Smooth muscle cell of the brain vasculature (primary cell): ENCODE data around the gene FBXW4.

Experiments
- DNase-seq: peaks from one replicate; pipeline ENCODE4 v3.0.0-alpha.2; 2012; ENCODE audit warnings: low read depth, low spot score

FBXW4 gene

DNA sequence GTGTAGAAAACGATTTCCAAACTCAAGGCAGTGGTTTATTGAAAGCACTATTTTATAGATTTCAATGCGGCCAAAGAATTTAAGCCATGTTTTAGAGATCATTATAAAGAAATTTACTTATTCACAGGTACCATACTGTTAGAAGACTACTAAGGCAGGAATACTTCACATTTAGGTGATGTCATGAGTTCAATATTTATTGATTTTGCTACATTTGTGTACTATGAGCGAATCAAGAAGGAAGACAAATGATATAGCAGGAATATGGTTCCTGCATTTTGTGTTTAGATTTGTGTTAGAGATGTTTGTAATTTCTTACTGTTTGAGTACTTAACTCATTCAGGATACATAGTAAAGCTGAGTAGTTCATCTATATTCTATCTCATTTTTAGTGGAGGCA lies 1.7 kb upstream of the FBXW4 start:
- DNase-seq = no peak

DNA sequence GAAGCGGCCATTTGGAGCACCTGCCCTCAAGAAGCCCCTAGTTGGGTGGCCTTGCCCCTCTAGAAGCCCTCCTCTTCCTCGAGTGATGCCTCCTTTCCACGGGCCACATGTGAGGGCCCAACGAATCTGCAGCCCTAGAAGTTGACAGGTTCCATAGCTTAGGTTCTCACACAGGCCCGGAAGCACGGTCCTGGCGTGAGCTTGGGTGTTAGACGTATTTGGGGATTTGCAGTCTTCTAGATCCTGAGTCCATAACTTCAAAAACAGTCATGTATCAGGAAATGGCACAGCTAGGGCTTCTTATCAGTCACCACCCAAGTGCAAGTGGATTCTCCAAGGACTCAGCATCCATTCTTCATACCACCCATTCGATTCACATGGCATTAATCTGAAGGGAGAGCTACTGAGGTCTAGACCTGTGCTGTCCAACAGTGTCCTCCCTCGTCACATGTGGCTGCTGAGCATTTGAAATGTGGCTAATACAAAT lies 477 bp upstream of the FBXW4 start:
- no peak for DNase-seq

DNA sequence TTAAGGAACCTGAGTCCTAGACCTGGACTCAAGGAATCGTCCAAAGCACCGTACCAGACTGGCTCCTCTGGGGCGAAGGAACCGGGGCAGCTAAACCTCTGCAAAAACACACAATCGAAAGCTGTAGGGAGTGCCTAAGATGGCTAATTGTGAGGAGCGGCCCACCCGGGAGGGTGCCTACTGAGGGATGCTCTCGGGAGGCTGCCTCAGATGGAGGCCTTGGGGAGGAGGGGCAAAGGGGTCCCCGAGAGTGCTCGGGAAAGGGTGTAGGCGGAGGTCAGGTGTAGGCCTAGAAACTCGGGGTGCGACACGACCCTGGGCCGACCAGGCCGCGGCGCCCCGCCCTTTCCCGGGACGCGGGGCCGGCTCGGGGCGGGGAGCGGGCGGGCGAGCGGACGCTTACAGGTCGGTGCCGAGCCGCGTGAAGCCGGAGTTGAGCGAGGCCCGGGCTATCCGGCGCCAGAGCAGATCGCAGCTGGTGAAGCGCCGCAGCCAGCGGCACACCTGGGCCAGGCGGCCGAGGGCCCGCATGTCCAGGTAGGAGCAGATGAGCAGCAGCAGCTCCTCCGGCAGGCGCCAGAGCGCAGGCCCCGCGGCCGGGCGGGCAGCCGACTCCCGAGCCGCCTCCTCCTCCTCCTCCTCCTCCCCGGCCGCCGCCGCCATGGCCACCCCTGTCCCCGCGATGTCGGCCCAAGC lies 844 bp downstream of the FBXW4 start:
- no peak for DNase-seq

DNA sequence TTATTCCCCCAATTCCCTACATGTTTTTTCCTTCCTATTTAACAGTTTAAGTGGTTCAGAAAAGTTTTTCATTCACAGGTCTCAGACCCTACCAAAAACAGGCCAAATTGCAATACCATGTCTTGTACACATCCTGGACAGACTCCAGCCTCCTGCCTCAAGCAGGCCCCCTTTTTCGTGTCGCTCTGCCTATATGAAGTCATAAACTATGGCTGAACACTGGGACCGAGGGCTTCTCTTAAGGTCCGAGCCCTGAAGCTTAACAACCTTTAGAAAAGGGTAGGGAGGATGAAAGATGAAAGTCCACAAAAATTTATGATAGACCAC lies 1.4 kb downstream of the FBXW4 start:
- DNase-seq = no peak

DNA sequence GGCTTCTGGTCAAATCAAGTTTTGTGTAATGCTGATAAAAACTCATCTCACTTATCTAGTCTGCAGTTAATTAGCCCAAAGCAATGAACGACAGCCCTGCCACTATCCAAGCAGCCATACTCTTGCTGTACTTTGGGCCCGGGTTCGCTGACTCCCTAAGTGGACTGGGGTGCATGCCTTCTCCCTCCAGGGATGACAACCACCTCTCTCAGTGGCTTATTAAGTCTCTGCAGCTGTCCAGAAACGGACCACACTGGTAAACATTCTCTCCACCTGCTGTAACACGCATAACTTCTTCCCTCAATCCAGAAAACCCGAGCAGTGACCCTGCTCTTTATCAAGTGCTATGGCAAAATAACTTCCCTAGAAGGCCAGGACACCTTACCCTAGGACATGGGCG lies 3.9 kb downstream of the FBXW4 start:
- no peak for DNase-seq

DNA sequence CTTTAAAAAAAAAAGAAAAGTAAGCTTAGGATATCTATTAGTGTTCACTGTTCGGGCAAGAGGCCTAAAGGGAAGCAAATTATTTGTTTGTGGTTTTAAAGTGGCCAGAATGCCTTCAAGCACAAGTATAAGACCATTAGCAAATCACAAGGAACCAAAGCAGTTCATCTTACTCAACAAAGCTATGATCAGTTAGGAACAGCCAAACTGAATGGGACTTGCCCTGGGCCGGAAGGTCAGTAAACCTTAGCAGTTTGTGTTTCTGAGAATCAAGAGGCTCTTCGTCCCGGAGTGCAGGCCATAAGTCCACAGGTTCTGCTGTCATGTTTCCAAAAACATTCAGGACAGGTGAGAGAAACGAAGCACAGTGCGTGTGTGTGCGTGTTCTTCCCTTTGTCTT lies 4.5 kb downstream of the FBXW4 start:
- DNase-seq = no peak

DNA sequence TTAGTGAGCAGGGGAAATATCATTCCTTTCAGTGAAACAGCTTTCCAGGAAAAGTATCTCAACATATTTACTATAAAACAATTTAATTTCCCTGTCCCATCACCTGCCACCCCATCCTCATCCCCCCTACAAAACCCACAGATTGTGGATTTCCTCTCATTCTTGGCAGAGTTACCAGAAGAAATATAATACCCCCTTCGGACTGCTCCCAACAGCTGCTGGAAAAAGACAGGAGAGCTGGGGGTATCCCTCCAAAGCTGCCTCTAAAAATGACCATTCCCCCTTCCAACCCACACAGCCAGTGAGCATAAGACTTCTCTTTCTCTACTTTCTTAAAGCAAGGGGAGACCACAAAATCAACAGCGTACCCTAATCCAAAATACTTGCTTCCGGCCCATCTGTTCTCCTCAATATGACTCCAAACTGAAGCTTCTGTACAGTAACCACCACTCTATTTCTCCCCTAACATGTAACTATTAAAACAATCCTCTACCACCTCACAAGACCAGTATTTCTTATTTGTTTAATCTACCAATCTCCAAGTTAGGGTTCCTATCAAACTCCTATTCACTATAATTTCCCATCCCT lies 7.8 kb downstream of the FBXW4 start:
- DNase-seq = no peak

DNA sequence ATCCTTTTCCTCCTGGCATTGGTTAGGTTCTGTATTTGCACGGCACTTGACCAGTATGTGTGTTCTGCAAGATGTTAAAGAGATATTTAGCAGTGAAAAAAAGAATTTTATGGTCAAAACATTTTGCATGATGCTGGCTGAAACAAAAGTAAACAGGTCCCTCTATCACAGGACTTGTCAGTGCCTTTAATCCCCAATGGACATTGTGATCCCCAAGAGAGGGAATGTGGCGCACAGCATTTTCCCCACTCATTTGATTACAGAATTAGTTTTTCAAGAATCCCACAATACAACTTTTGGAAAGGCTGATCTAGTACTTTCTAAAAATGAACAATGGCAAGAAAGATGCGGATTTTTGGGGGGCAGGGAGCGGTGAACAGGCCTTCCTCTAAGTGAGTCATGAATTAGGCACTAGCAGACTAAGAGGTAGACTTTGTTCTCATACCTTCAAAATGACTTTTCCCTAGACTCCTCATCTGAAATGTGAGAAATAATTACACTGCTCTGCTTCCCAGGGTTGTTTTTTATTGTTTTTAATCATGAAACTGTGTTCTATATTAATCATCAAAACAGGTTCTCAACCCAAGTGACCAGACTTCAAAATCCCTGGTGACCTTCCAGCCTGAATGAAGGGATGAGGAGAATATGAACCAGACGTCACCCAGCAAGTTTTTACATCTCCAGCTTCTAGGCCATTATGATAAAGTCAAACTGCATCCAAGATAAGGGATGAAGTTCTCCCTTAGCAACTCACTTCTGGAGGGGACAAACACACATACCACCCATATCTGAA lies 8.6 kb downstream of the FBXW4 start:
- no peak for DNase-seq

DNA sequence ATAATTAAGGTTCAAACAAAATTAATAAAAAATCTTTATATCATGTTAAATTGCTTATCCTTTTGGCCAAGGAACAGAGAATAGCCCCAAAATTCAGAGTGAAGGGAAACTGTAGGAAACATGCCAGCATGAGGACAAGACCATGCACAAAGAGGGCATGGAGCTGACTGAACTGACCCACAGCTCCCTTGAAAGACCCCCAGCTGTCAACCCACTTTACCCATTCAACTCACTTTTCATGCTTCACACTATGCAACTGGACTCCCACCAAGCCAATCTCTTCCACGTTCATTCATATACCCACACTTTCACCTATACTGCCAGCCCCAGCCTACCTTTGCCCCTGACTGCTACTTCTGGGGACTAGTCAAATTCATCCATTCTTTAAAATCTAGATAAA lies 10.2 kb downstream of the FBXW4 start:
- no peak for DNase-seq

DNA sequence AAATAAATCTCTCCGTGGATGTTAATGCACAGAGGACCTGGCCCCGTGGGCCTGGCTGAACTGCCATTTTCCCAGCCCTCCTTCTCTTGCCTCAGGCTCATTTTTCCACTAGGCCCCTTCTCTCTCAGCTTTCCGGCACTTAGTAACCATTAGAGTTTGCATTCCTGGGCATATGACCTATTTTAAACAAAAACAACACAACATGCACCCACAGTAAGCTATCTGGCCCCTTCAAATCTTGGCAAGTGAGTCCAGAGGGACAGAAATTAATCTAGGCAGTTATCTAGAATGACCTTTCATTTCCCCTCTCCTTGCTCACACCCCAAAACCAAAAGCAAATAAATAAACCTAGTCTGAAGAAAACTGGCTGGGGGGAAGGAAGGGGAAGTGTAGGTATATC lies 11.7 kb downstream of the FBXW4 start:
- DNase-seq = no peak

DNA sequence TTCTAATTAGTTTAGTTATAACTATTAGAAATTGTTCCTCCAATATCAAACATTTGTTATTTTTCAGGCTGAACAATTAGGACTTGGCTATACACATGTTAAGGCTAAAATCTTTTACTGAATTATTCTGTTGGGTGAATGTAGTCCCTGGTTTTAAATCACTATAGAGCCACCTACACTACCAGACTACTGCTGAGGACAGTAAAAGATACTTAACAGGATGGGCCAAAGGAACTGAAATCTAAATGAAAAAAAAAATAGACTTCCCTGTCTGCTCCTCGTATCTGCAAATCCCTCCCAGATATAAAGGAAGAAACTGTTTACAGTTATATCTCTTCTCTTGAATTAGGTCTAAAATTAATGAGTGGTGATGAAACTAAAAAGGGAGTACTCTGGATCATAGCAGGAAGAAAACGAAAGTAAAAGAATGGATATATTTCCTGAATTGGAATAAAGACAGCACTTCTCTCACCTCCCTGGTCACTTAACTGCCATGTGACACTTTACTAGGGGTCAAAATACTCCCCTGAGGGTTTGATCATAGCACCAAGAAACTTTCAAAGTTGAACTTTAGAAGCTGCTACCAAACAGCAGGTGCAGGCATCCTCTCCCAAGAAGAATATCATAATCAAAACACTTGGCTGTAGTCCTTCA lies 12.7 kb downstream of the FBXW4 start:
- no peak for DNase-seq

DNA sequence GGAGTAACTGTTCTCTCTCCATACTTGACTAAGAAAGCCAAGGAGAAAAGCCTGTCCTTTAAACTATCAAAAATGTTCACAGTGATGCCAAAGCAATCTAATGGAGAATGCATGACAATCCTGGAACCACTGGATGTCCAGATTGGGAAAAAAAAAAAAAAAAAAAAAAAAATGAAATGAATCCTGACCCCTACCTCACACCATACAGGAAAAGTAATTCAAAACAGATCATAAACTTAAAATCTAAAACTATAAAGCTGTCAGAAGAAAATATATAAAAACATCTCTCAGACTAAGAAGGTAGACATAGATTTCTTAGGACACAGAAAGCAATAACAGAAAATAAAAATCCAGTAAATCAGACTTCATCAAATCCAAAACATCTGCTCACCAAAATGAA lies 18.4 kb downstream of the FBXW4 start:
- DNase-seq = no peak

DNA sequence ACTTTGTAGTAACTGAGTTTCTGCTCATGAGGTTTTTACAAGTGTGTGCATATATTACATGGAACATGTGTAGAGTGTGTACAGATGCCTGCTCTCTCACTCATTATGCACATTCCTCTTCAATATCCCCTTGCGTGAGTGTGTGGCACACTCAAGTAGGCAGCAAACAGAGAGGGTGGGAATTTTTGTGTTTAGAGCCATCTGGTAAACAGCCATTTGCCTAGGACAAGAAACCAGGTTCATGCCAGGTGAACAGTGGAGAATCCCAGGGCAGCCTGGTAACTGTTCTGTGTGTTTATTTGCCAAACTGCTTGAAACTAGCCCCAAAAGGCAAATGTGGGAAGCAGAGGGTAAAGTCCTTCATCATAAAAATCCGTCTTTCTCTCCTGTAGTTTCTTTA lies 19.9 kb downstream of the FBXW4 start:
- DNase-seq = no peak

DNA sequence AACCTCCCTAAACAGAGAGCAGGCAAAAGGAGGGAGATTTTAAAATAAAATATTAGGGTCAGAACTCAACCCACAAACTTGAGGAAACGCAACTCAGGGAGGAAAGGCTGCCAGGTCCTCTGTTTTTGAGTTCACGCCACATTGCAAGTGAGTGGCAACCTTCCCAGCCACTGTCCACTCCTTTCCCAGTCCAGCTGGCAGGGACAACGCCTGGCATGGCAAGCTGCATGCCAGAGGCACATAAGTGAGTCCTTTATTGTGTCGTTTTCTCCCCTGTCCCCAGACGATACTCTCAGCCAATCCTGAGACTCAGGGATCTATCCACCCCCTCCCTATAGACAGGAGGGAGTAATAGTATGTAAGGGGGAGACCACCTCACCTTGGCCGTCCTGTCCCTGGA lies 22.4 kb downstream of the FBXW4 start:
- DNase-seq = no peak

DNA sequence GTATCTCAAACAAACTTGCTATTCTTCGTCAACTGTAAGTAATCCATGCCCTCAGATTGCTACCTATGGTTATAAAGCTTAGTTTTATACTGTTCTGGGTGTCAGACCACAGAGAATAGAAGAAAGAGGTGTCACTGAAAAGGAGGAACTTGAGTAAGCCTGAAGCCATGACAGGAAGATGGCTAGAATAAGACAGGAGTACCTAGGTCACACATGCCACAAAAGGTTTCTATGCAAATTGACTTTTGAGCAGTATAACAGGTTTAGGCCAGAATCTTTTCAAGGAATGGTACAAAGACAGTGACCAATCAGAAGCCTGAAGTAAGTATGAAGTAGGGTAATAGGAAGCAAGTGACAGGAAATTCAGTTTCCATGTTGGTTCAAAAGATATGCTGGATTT lies 23.5 kb downstream of the FBXW4 start:
- no peak for DNase-seq

DNA sequence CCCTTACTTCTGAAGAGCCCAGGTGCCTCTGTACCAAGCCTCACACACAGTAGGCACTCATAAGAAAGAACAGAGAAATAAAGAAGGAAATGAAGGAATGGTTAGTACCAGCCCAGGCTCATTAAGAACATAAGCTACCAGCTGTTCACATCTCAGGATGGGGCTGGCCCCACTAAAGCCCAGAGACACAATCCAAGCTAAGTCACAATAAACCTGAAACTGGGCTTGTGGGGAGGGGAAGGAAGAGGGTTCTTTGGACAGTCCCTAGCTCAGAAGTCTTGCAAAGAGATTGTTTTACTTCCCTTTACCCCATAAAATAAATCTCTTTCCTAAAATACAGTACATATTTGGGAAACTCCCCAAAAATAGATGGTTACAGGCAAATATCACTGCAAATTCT lies 24.3 kb downstream of the FBXW4 start:
- DNase-seq = no peak

DNA sequence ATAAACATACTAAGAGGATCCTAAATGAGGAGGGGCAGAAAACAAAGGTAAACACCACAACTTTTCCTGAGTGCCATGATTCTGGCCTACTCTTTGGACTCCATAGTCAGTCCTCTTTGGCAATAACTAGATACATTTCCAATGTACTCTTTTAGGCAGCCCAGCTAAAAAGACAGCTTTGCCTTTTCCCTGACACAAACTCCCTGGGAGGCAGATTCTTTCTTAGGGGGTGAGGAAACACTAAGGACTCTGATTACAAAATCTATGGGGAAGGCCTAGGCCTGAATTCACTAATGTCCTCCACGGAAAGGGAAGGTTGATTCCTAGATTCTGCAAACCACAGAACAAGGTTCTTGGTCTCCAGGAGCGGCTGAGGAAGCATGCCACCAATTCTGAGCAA lies 25.8 kb downstream of the FBXW4 start:
- DNase-seq = no peak

DNA sequence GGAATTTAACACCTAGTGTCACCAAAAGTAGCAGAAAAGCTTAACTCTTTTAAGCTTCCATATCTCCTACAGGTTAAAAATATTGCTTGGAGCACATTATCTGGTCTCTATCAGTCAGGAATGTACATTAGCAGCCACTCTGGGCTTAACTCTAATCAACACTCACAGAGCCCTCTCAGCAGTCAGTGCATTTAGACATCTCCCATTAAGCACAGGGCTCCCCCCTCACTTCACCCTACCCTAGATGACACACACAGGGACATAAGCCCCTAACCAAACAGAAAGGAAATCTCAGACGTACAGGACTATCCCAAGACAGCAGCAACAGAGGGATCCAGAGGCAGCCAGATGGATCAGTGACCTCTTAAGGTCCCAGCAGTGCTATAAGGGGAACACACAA lies 26.4 kb downstream of the FBXW4 start:
- DNase-seq = no peak

DNA sequence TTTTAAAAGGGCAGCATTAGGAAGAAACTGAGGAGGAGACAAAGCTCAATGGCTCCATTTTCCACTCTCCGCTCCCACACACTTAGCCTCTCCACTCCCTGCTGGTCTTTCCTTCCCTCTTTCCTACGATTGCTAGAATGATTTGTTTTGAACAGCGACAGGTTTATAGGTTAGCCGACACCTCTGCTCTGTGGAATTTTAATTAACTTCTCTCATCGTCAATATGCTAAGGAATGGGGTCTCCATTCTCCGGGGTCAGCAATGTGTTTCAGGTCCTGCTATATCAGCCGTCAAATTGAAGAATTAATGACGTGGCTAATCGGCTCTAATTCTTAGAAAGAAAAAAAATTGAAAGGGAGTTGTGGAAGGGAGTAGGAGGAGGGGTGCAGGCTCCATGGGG lies 28.9 kb downstream of the FBXW4 start:
- no peak for DNase-seq

DNA sequence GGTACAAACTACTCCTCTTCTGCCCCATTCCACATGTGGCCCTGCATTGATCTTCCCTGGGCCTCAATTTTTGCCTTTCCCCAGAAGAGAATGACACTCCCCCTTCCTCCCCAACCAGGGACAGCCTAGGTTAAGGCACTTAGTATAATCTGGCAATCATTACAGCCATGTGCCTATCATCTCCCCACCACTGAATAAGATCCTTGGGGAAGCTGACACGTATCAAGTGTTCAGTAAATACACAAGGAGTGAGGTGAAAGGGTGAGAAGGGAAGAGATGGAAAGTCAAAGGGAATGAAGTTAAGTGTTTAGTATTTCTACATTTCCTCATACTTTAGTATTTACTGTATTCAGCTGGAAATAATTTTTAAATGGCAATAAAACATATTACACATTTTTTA lies 31.9 kb downstream of the FBXW4 start:
- DNase-seq = no peak

DNA sequence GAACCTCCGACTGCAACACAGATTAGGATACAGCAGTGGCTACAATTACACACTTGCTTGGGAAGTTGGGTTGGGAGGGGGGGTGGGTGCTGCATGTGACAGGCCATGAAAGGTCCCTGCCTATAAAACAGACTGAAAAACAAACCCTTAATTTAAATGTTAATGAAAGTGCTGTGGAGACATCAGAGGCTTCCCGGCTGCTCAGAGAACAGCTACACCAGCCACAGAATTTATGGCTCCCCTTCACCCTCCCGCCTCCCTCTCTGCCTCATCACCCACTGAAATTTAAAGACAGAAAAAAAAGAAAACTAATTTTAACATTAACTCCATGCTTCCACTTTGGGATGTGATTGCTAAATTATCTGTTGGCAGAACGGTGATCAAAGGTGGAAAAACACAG lies 34.7 kb downstream of the FBXW4 start:
- no peak for DNase-seq

DNA sequence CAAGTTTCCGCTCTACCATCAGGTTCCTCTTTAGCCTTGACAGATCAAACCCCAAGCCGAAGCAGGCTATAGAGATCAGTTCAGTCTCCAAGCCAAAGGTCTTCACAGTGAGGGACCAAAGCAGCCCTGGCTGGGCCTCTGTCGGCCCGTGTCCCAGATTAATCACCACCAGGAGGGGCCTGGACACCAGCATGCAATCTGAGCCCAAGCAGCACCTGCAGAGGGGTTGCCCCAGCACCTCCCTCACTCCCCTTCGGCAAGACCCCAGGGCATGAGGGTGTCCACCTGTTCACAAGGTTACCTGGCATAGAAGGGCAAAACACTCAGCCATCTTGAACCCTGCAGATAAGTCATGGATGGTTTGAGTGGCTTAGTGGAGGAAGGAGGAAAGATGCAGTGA lies 36.0 kb downstream of the FBXW4 start:
- no peak for DNase-seq

DNA sequence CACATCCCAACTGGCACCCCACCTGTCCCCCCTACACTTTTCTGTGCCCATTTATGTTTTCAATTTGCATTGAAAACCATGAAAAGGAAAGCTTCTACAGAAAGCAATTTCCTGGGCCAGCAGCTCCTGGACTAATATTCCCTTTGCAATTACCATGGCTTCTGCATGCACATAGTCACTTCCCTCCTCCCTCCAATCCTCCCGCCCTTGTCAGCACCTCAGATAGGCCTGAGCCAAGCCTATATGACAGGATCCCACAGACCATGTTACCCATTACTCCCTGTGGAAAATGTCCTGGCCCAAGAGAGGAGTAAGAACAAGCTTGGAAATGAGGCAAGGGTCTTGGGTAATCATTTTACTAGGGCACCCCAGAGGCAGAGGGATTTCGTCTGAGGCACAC lies 38.1 kb downstream of the FBXW4 start:
- no peak for DNase-seq
